HG03135 (cell line): Measurements from ENCODE around the gene TMEM116.

Source experiments
- ATAC-seq: cut with Tn5 transposase; IDR thresholded peaks from one replicate; pipeline ENCODE4 v1.9.1; 2021; ENCODE audit warnings: mild to moderate bottlenecking, moderate library complexity; ENCODE audit not compliant: unreplicated experiment

The TMEM116 gene

GRCh38 chr12:111905502-111905901 is 107.5 kb downstream of the TMEM116 start:
- no peak for ATAC-seq

GRCh38 chr12:111904446-111904975 is 108.5 kb downstream of the TMEM116 start:
- ATAC-seq = no peak

GRCh38 chr12:111901182-111901581 is 111.8 kb downstream of the TMEM116 start:
- ATAC-seq = no peak

- ATAC-seq = no peak
Measured at GRCh38 chr12:111894556-111894955, 118.4 kb downstream of the TMEM116 start.

- no peak for ATAC-seq
Measured at GRCh38 chr12:111893287-111893686, 119.7 kb downstream of the TMEM116 start.

- no peak for ATAC-seq
Measured at GRCh38 chr12:111887926-111888745, 124.8 kb downstream of the TMEM116 start.

- no peak for ATAC-seq
Measured at GRCh38 chr12:111886662-111887545, 126.1 kb downstream of the TMEM116 start.

GRCh38 chr12:111881716-111882115 is 131.2 kb downstream of the TMEM116 start:
- ATAC-seq = no peak
